GM21786 (cell line): ENCODE measurements around the gene BLOC1S4.

ENCODE experiments used
- ATAC-seq: cut with Tn5 transposase; IDR thresholded peaks from one replicate; pipeline ENCODE4 v1.9.1; 2021; ENCODE audit not compliant: unreplicated experiment

Gene BLOC1S4

DNA sequence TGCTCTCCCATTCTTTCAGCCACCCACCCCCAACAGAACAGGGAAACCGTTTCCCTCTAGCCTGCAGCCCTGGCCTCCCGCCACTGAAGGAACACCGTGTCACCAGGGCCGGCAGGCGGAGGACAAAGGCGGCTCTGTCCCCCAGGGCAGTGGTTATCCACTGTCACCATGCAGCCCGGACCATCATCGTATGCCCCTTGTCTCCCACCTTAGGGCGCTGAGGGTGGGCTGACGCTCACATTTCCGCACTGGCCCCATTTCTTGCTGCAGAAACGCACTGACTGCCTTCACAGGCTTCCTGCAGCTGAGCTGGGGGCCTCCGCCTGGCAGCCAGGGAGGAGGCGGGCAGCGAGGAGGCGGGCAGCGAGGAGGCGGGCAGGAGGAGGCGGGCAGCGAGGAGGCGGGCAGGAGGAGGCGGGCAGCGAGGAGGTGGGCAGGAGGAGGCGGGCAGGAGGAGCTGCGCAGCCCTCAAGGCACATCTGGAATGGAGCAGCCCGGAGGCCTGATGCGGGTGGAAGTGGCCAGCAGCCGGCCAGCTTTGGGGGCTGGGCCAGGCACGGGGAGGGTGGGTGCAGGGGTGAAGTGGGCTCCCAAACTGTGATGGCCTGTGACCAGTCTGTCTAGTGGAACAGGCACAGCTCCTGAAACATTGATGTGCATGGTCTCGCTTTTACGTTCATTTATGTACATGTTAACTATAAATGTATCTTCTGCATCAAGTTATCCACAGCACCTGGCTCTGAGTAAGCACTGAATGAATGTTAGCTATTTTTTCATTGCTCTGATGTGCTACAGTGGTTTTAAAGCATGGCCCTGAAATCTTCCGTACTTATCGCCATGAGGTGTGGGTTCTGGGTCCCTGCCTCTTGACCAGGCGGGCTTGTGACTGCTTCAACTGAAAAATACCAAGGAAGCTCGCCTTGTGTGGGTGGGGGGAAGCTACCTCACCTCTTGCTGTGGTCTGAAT lies 46.0 kb downstream of the BLOC1S4 start:
- ATAC-seq = no peak

- no peak for ATAC-seq
These were observed 47.4 kb downstream of the BLOC1S4 start for GRCh38 chr4:6763330-6763851.

GRCh38 chr4:6764976-6765620 lies 49.1 kb downstream of the BLOC1S4 start:
- no peak for ATAC-seq

- ATAC-seq = no peak
These were observed 49.7 kb downstream of the BLOC1S4 start for GRCh38 chr4:6765703-6766102.
